ENCODE data around the gene KCNMA1. TPM values are rescaled to one million over a fixed set of nuclear protein-coding genes. Genes with fewer than 3 reads are reported as not detected.

The KCNMA1 gene
- polyA plus RNA-seq, 1 donor from 2014 or later = 60.8 TPM

DNA sequence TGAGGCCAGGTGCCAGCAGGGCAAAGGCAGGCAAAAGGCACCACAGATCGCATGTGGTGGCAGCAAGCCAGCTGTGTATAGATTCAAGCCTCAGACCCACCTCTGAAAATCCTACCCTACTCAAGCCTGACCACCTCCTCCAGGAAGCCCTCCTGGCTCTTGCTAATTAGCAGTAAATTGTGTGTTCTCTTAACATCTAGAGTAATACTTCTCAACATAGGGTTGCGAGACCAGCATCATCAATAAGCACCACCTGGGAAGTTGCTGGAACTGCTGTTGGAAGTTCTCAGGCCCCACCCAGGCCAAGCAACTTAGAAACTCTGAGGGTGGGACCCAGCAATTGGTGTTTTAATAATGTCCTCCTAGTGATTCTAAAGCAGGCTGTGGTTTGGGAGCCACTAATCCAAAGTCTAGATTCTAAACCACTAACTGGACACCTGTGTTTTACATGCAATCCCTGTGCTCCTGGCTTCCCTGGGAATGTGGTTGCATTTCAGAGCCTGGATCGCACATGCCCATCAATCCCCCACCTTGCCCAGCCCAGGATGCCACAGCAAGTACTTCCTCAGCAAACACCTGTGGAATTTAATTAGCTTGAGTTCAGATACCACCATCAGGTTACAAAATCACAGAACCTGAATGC, 46.2 kb downstream of the KCNMA1 start:
- no peak overlapping the region for H3K4me2 ChIP-seq (ENCODE audit: low read length)
- H4K20me1 ChIP-seq (ENCODE audit: insufficient read depth) = no peaks in the 10 kb centered on the region
- H3K9ac ChIP-seq (ENCODE audit: low read length) = no peak overlapping the region
- H3K4me3 ChIP-seq (ENCODE audit: low read length) = no peak overlapping the region
- no peaks in the 10 kb centered on the region for H3K79me2 ChIP-seq (replicated peaks; ENCODE audit: insufficient read depth, low read length)
- no peaks in the 10 kb centered on the region for H3K9me2 ChIP-seq (ENCODE audit: insufficient read depth, low read length)
- no peaks in the 10 kb centered on the region for H3K27me3 ChIP-seq (ENCODE audit: insufficient read depth, low read depth, low read length)
- no peaks in the 10 kb centered on the region for H3K36me3 ChIP-seq (ENCODE audit: insufficient read depth, low read length)
- H2AFZ ChIP-seq (ENCODE audit: low read depth, low read length) = no peak overlapping the region
- no peak overlapping the region for H3K27ac ChIP-seq (ENCODE audit: low read length)
- no peaks in the 10 kb centered on the region for H3F3A ChIP-seq (ENCODE audit: insufficient read depth, low read length, poor library complexity, severe bottlenecking)
- no peaks in the 10 kb centered on the region for H3K9me3 ChIP-seq (ENCODE audit: low read length)
- TF ChIP-seq RAD21 (conservative IDR thresholded peaks at IDR 0.05) = no peak
- TF ChIP-seq, protein P1, sequence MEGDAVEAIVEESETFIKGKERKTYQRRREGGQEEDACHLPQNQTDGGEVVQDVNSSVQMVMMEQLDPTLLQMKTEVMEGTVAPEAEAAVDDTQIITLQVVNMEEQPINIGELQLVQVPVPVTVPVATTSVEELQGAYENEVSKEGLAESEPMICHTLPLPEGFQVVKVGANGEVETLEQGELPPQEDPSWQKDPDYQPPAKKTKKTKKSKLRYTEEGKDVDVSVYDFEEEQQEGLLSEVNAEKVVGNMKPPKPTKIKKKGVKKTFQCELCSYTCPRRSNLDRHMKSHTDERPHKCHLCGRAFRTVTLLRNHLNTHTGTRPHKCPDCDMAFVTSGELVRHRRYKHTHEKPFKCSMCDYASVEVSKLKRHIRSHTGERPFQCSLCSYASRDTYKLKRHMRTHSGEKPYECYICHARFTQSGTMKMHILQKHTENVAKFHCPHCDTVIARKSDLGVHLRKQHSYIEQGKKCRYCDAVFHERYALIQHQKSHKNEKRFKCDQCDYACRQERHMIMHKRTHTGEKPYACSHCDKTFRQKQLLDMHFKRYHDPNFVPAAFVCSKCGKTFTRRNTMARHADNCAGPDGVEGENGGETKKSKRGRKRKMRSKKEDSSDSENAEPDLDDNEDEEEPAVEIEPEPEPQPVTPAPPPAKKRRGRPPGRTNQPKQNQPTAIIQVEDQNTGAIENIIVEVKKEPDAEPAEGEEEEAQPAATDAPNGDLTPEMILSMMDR (IDR thresholded peaks at IDR 0.05; ENCODE audit: poor library complexity, severe bottlenecking) = no peak
- no peak for TF ChIP-seq MXI1 (conservative IDR thresholded peaks at IDR 0.05; ENCODE audit: poor library complexity, severe bottlenecking)
- TF ChIP-seq EZH2 (IDR thresholded peaks at IDR 0.05; ENCODE audit: borderline replicate concordance, insufficient read depth, low read length, poor library complexity, severe bottlenecking) = no peak
- TF ChIP-seq, protein P2, sequence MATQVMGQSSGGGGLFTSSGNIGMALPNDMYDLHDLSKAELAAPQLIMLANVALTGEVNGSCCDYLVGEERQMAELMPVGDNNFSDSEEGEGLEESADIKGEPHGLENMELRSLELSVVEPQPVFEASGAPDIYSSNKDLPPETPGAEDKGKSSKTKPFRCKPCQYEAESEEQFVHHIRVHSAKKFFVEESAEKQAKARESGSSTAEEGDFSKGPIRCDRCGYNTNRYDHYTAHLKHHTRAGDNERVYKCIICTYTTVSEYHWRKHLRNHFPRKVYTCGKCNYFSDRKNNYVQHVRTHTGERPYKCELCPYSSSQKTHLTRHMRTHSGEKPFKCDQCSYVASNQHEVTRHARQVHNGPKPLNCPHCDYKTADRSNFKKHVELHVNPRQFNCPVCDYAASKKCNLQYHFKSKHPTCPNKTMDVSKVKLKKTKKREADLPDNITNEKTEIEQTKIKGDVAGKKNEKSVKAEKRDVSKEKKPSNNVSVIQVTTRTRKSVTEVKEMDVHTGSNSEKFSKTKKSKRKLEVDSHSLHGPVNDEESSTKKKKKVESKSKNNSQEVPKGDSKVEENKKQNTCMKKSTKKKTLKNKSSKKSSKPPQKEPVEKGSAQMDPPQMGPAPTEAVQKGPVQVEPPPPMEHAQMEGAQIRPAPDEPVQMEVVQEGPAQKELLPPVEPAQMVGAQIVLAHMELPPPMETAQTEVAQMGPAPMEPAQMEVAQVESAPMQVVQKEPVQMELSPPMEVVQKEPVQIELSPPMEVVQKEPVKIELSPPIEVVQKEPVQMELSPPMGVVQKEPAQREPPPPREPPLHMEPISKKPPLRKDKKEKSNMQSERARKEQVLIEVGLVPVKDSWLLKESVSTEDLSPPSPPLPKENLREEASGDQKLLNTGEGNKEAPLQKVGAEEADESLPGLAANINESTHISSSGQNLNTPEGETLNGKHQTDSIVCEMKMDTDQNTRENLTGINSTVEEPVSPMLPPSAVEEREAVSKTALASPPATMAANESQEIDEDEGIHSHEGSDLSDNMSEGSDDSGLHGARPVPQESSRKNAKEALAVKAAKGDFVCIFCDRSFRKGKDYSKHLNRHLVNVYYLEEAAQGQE (IDR thresholded peaks at IDR 0.05; ENCODE audit: borderline replicate concordance) = no peak
- TF ChIP-seq EP300 (conservative IDR thresholded peaks at IDR 0.05; ENCODE audit: poor library complexity, severe bottlenecking) = no peak
- TF ChIP-seq TAF1 (IDR thresholded peaks at IDR 0.05; ENCODE audit: low read depth) = no peak
- no peak for TF ChIP-seq POLR2AphosphoS5 (IDR thresholded peaks at IDR 0.05)
- no peak for TF ChIP-seq SMC3 (conservative IDR thresholded peaks at IDR 0.05; ENCODE audit: poor library complexity)

DNA sequence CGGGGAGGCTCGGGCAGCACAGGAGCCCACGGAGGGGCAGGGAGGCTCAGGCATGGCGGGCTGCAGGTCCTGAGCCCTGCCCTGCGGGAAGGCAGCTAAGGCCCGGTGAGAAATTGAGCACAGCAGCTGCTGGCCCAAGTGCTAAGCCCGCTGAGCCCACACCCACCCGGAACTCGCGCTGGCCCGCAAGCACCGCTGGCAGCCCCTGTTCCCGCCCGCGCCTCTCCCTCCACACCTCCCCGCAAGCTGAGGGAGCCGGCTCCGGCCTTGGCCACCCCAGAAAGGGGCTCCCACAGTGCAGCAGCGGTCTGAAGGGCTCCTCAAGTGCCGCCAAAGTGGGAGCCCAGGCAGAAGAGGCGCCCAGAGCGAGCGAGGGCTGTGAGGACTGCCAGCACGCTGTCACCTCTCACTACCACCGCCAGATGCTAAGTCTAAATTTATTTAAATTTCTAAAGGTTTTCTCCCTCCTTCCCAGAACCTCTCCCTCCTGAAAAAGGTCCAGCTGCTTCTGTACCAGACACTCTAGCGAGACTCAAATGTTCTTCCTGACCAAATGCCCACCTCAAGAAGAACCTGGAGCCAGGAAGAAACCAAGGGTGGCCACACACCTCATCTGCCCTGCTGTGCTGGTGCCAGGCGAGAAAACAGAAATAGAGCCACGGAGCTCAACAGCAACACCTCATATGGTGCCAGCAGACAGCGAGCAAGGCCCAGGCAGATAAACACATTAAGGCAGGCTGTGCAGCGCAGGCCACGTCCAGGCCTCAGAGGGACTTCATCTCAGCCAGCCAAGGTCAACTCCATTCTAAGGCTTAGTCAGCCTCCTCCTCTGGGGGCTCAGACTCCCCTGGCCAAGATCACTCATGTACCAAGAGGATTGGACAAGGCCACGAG, 47.0 kb downstream of the KCNMA1 start:
- Histone ChIP-seq H3K27ac (ENCODE audit: low read length) (no peak overlapping the region), H2AFZ (ENCODE audit: low read depth, low read length) (no peak overlapping the region), H3K79me2 (replicated peaks; ENCODE audit: insufficient read depth, low read length) (no peaks in the 10 kb centered on the region), H4K20me1 (ENCODE audit: insufficient read depth) (no peaks in the 10 kb centered on the region), H3K27me3 (ENCODE audit: insufficient read depth, low read depth, low read length) (no peaks in the 10 kb centered on the region), H3K9me2 (ENCODE audit: insufficient read depth, low read length) (no peaks in the 10 kb centered on the region), H3K4me3 (ENCODE audit: low read length) (no peak overlapping the region), H3K36me3 (ENCODE audit: insufficient read depth, low read length) (no peaks in the 10 kb centered on the region), H3K4me2 (ENCODE audit: low read length) (no peak overlapping the region), H3K9me3 (ENCODE audit: low read length) (no peaks in the 10 kb centered on the region), H3K9ac (ENCODE audit: low read length) (no peak overlapping the region), H3F3A (ENCODE audit: insufficient read depth, low read length, poor library complexity, severe bottlenecking) (no peaks in the 10 kb centered on the region)
- TF ChIP-seq EP300 (conservative IDR thresholded peaks at IDR 0.05; ENCODE audit: poor library complexity, severe bottlenecking) (no peak), EZH2 (IDR thresholded peaks at IDR 0.05; ENCODE audit: borderline replicate concordance, insufficient read depth, low read length, poor library complexity, severe bottlenecking) (no peak), TAF1 (IDR thresholded peaks at IDR 0.05; ENCODE audit: low read depth) (no peak), RAD21 (conservative IDR thresholded peaks at IDR 0.05) (no peak), SMC3 (conservative IDR thresholded peaks at IDR 0.05; ENCODE audit: poor library complexity) (no peak), MXI1 (conservative IDR thresholded peaks at IDR 0.05; ENCODE audit: poor library complexity, severe bottlenecking) (no peak), POLR2AphosphoS5 (IDR thresholded peaks at IDR 0.05) (no peak)
- TF ChIP-seq, protein P2 (IDR thresholded peaks at IDR 0.05; ENCODE audit: borderline replicate concordance) = no peak
- TF ChIP-seq, protein P1 (IDR thresholded peaks at IDR 0.05; ENCODE audit: poor library complexity, severe bottlenecking) = no peak

All from neural cell (in vitro differentiated cells).